DOHH2 (cell line): Measurements from ENCODE around the gene CNTNAP5.

Experiments
- H3F3A ChIP-seq: fragments of 200-600 bp; sonication (generic), shearing (Covaris generic); 2 replicates; pipeline ENCODE4 v1.6.0; 2016; ENCODE audit warnings: antibody characterized with exemption, mild to moderate bottlenecking; ENCODE audit not compliant: control insufficient read depth, insufficient read depth
- H3K27ac ChIP-seq: fragments of 200-600 bp; sonication (generic); 2 replicates; pipeline ENCODE4 v1.5.1; 2014; ENCODE audit warnings: low read depth, mild to moderate bottlenecking, low read length, moderate library complexity
- H3K27me3 ChIP-seq: fragments of 200-600 bp; sonication (generic); 2 replicates; pipeline ENCODE4 v1.6.1; 2014; ENCODE audit warnings: mild to moderate bottlenecking, low read length, mixed read lengths; ENCODE audit not compliant: control insufficient read depth
- H3K36me3 ChIP-seq: fragments of 200-600 bp; sonication (generic); 2 replicates; pipeline ENCODE4 v1.6.1; 2014; ENCODE audit warnings: mild to moderate bottlenecking, low read length, moderate library complexity, mixed read lengths; ENCODE audit not compliant: control insufficient read depth
- H3K4me1 ChIP-seq: fragments of 200-600 bp; sonication (generic); 2 replicates; pipeline ENCODE4 v1.6.1; 2014; ENCODE audit warnings: mild to moderate bottlenecking, low read length, mixed read lengths; ENCODE audit not compliant: control insufficient read depth
- H3K4me2 ChIP-seq: fragments of 200-600 bp; sonication (generic); 2 replicates; pipeline ENCODE4 v1.6.0; 2014; ENCODE audit warnings: mild to moderate bottlenecking, low read length, moderate library complexity
- H3K4me3 ChIP-seq: fragments of 200-600 bp; sonication (generic); 2 replicates; pipeline ENCODE4 v1.5.1; 2014; ENCODE audit warnings: mild to moderate bottlenecking, low read length, mixed read lengths
- H3K79me2 ChIP-seq: fragments of 200-600 bp; sonication (generic); 2 replicates; pipeline ENCODE4 v1.6.1; 2014; ENCODE audit warnings: mild to moderate bottlenecking, low read length, mixed read lengths; ENCODE audit not compliant: control insufficient read depth
- H3K9me2 ChIP-seq: fragments of 200-600 bp; sonication (generic); replicated peaks from 2 replicates; pipeline ENCODE4 v1.6.1; 2014; ENCODE audit warnings: mild to moderate bottlenecking, low read length, mixed read lengths; ENCODE audit not compliant: control insufficient read depth
- H3K9me3 ChIP-seq: fragments of 200-600 bp; sonication (generic); 2 replicates; pipeline ENCODE4 v1.6.1; 2014; ENCODE audit warnings: antibody characterized with exemption, low read length, mixed read lengths; ENCODE audit not compliant: control insufficient read depth, insufficient read depth
- H4K20me1 ChIP-seq: fragments of 200-600 bp; sonication (generic); 2 replicates; pipeline ENCODE4 v1.6.0; 2014; ENCODE audit warnings: low read depth, mild to moderate bottlenecking, antibody characterized with exemption, low read length, moderate library complexity; ENCODE audit not compliant: control insufficient read depth, insufficient read depth
- CTCF ChIP-seq: fragments of 200-600 bp; sonication (generic); IDR thresholded peaks from one replicate; pipeline ENCODE4 v1.5.1; 2014; ENCODE audit warnings: antibody characterized with exemption, mild to moderate bottlenecking, low read depth, low read length; ENCODE audit not compliant: poor library complexity, severe bottlenecking
- EZH2phosphoT487 ChIP-seq: fragments of 200-600 bp; sonication (generic); IDR thresholded peaks from 2 replicates; pipeline ENCODE4 v1.6.1; 2017; ENCODE audit warnings: borderline replicate concordance, mild to moderate bottlenecking, antibody characterized with exemption, low read length, moderate library complexity, mixed read lengths

CNTNAP5 gene

DNA sequence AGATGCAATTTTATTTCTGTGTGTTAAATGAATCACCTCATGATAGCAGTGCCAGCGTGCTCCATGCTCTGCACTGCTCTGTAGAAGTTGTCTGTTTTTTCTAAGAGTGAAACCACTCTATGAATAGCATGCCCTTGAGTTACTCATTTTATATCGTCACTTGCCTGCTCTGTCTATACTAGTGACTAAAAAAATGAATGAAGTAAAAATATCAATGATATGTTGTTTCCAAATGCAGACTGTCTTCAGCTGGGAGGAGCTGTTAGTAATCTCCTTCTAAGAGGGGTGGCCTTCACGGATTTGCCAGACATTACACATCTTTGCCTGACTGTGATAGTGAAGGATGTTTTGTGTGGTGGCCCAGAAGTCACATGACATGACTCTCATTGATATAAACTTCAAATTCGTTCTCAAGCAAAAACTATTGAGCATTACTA, 852.1 kb downstream of the CNTNAP5 start:
- Histone ChIP-seq H4K20me1 (no peaks in the 10 kb centered on the region), H3F3A (no peaks in the 10 kb centered on the region), H3K27ac (no peak overlapping the region), H3K4me2 (no peak overlapping the region), H3K36me3 (no peaks in the 10 kb centered on the region), H3K9me2 (no peaks in the 10 kb centered on the region), H3K9me3 (no peaks in the 10 kb centered on the region), H3K79me2 (no peaks in the 10 kb centered on the region), H3K27me3 (no peaks in the 10 kb centered on the region), H3K4me1 (no peaks in the 10 kb centered on the region), H3K4me3 (no peak overlapping the region)
- TF ChIP-seq EZH2phosphoT487 (no peak), CTCF (no peak)

DNA sequence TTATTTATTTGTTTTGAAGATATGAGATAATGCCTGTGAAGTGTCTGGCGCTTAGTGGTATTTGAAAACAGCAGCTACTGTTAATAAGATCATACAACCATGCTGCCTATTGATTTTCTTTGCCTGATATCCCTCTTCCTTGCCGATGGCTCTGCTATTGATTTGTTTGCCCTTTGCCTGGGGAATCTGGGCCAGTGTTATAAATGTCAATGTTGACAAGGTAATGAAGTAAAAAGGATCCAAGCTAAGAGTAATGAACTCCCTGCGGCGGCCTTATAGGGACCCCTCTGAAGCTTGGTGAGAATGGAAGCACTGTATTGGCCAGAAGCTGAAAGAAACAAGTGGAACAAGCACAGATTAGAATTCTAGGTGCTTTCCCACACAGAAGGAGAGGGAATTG, 854.6 kb downstream of the CNTNAP5 start:
- no peak for TF ChIP-seq CTCF
- TF ChIP-seq EZH2phosphoT487: no peak
- H3K9me3 ChIP-seq: peaks cover 5% of the 10 kb centered on the region; the same call in 1 of the 2 replicates
- H3K4me1 ChIP-seq: no peaks in the 10 kb centered on the region
- H3K36me3 ChIP-seq: no peaks in the 10 kb centered on the region
- H3K79me2 ChIP-seq: no peaks in the 10 kb centered on the region
- no peaks in the 10 kb centered on the region for H3K27me3 ChIP-seq
- H3K27ac ChIP-seq: no peak overlapping the region
- no peaks in the 10 kb centered on the region for H4K20me1 ChIP-seq
- no peak overlapping the region for H3K4me3 ChIP-seq
- no peaks in the 10 kb centered on the region for H3F3A ChIP-seq
- H3K9me2 ChIP-seq: no peaks in the 10 kb centered on the region
- H3K4me2 ChIP-seq: no peak overlapping the region

DNA sequence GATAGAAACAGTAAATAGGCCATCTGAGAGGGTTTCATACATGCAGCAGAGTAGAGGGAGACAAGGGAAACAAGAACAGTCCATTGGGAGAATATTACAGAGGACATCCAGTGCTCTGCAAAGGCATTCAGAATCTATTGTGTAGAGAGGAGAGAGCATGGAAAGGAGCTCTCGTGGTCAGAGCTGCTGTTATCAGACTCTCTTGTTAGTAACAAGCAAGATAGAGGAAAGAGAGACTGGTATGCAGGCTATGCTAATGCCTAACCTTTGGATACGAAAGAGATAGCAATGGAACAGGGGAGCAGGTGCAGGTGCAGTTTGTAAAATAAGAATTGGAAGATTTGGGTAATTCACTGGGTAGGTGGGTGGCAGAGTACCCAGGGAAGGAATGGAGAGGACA, 855.9 kb downstream of the CNTNAP5 start:
- Histone ChIP-seq H3F3A (no peaks in the 10 kb centered on the region), H3K9me2 (no peaks in the 10 kb centered on the region), H3K4me1 (no peaks in the 10 kb centered on the region), H3K4me2 (no peak overlapping the region), H3K79me2 (no peaks in the 10 kb centered on the region), H3K36me3 (no peaks in the 10 kb centered on the region), H3K9me3 (peaks cover 5% of the 10 kb centered on the region; the same call in 1 of the 2 replicates), H4K20me1 (no peaks in the 10 kb centered on the region), H3K27me3 (no peaks in the 10 kb centered on the region), H3K4me3 (no peak overlapping the region), H3K27ac (no peak overlapping the region)
- TF ChIP-seq CTCF (no peak), EZH2phosphoT487 (no peak)
